Activated CD8-positive, alpha-beta memory T cell treated with anti-CD3 and anti-CD28 coated beads, Interleukin-2, amount 50 U/mL, for 1 hour (primary cell): Measurements from ENCODE around the gene CIDEB.
"Not testable (repeated sequence)": the region's sequence is repeated elsewhere in the genome, so short reads cannot be mapped to it uniquely, and the experiment has no call there.

Experiments
- DNase-seq: peaks from one replicate; pipeline ENCODE4 v3.0.0-alpha.2; 2020; ENCODE audit errors: extremely low read depth

The CIDEB gene

GRCh38 chr14:24307575-24308341, at the start of gene CIDEB:
Gene CIDEB (minus strand): TSS chr14:24307977. CDS start chr14:24307858, 119 bp downstream.
- no peak for DNase-seq

GRCh38 chr14:24356208-24356607, 48.4 kb upstream of the CIDEB start:
- no peak for DNase-seq

GRCh38 chr14:24355009-24355408, 47.2 kb upstream of the CIDEB start:
- DNase-seq, result no peak

- not testable (repeated sequence) for DNase-seq
These were observed 46.7 kb upstream of the CIDEB start for GRCh38 chr14:24354482-24354825.

GRCh38 chr14:24353559-24354481, 46.0 kb upstream of the CIDEB start:
- DNase-seq, result no peak

- DNase-seq, result no peak
These were observed 43.7 kb upstream of the CIDEB start for GRCh38 chr14:24351517-24351916.

- DNase-seq, result no peak
These were observed 42.0 kb upstream of the CIDEB start for GRCh38 chr14:24349742-24350141.

GRCh38 chr14:24348186-24348585, 40.4 kb upstream of the CIDEB start:
- no peak for DNase-seq

GRCh38 chr14:24347134-24347533, 39.4 kb upstream of the CIDEB start:
- DNase-seq, result no peak

GRCh38 chr14:24343795-24344660, 36.3 kb upstream of the CIDEB start:
- no peak for DNase-seq

- DNase-seq, result no peak
These were observed 35.1 kb upstream of the CIDEB start for GRCh38 chr14:24342889-24343288.

GRCh38 chr14:24340606-24341005, 32.8 kb upstream of the CIDEB start:
- no peak for DNase-seq

- peak; percentile 25 for DNase-seq
These were observed 31.7 kb upstream of the CIDEB start, which contains the start of gene RIPK3 for GRCh38 chr14:24339284-24340151. Gene RIPK3 (minus strand): TSS chr14:24339991. CDS start chr14:24339826, 165 bp downstream.

GRCh38 chr14:24338843-24339242, 31.1 kb upstream of the CIDEB start:
- no peak for DNase-seq

- DNase-seq, result no peak
These were observed 30.0 kb upstream of the CIDEB start for GRCh38 chr14:24337824-24338175.

- DNase-seq, result no peak
These were observed 29.5 kb upstream of the CIDEB start for GRCh38 chr14:24337144-24337823.

- DNase-seq, result no peak
These were observed 27.8 kb upstream of the CIDEB start for GRCh38 chr14:24335461-24336171.

GRCh38 chr14:24334431-24335291, 26.9 kb upstream of the CIDEB start, which contains the start of gene ADCY4:
Gene ADCY4 (minus strand): TSS chr14:24335071. CDS start chr14:24334652, 419 bp downstream.
- DNase-seq, result no peak
